NCI-H69 (cell line): Measurements from ENCODE around the gene ANO6.

Experiments
- DNase-seq: peaks from one replicate; lab custom pipeline; 2025; lab: John Stamatoyannopoulos, UW

Gene ANO6

DNA sequence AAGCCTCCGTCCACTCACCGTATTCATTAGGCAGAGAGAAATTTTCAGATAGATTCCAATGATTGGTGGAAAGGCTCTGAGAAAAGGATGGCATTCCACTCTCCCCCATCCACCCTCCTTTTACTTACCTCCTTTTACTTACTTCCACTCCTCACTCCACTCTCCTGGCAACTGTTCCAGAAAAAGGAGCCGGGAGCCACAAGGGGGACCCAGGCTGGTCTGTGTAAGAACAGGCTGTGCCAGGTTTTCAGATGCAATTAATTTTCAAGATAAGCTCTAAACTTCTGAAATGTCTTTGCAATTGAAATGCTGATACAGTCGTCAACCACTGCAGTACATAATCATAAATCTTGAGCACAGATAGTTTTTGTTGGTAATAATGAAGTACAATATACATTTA, 248.8 kb downstream of the ANO6 start:
- DNase-seq: peak; percentile 56

GRCh38 chr12:45468751-45469615, 253.1 kb downstream of the ANO6 start:
- peak; percentile 47 for DNase-seq

DNA sequence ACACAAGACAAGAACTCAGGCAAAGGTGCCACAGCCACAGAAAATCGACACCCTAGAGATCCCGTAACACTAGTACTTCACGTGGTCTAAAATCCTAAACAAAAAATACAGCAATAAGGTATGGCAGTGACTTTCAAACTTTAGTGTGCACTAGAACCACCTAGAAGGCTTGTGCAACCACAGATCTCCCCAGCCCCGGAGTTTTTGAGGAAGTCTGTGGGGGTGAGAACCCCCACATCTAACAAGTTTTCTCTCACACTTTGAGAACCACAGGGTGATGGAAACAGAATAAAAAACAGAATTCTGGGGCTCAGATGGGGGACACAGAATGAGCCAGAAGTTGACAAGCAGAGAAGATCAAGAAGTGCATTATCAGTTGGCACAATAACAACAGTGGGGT, 254.0 kb downstream of the ANO6 start:
- DNase-seq: no peak

- no peak for DNase-seq
Observed at GRCh38 chr12:45473636-45474035, 257.7 kb downstream of the ANO6 start.

DNA sequence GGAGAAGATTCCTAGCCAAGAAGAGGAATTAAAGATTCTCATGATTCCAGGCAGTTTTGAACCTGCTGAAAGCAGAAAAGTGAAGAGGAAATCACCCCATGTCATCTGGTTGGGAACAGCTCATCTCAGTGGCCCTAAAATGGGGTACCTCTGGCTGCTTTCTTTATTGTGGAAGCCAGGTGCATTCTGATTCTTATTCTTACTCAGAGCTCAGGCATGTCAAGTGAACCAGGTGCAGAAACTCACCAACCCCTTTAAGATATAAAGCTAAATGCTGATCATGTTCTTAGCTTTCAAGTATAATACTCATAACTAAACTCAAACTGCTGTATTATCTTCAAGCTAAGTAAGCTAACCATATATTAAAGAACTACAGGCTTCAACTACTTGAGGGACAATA, 259.7 kb downstream of the ANO6 start:
- DNase-seq: no peak

GRCh38 chr12:45477526-45477925, 261.6 kb downstream of the ANO6 start:
- DNase-seq: no peak

GRCh38 chr12:45478931-45479330, 263.0 kb downstream of the ANO6 start:
- no peak for DNase-seq

DNA sequence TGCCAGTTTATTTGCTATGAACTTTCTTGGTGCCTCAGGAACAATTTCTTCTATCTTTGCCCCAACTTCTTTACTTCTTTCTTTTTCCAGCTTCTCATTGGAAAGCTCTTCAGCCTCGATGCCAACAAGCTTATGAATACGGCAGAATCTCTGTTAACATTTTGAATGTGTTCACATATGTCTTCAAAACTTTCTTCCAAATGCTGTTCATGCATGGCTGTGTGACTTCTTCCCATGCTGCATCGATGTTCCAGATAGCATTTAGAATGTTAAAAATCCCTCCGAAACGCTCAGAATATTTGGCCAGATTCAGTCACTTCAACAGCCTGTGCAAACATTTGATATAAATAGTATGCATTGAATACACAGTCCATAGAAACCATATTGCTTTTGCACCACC, 265.9 kb downstream of the ANO6 start:
- no peak for DNase-seq

GRCh38 chr12:45483571-45483970, 267.7 kb downstream of the ANO6 start:
- DNase-seq: no peak
